ENCODE measurements around the gene TLR9. TPM values are rescaled to one million over a fixed set of nuclear protein-coding genes. Genes with fewer than 3 reads are reported as not detected.

The TLR9 gene
- polyA plus RNA-seq, 1 of the 3 experiments (the other 2 are of a cell fraction) = 0.12 TPM

- H3K9me3 ChIP-seq = no peaks in the 10 kb centered on the region
- H3K4me3 ChIP-seq (ENCODE audit: low read depth in 2 of 2, low read length in 1 of 2) = no peak overlapping the region
- H3K79me2 ChIP-seq (ENCODE audit: insufficient read depth) = peaks cover 43% of the 10 kb centered on the region
- H3K9me2 ChIP-seq = no peaks in the 10 kb centered on the region
- peaks cover 12 to 55% of the 10 kb centered on the region in 2 experiments for H3K4me1 ChIP-seq (ENCODE audit: control insufficient read depth in 1 of 2, insufficient read depth in 2 of 2, low read depth in 1 of 2, low read length in 1 of 2)
- H3K27ac ChIP-seq (ENCODE audit: low read depth in 2 of 2, low read length in 1 of 2) = peak overlapping the region; percentile 93 to 96; a peak in 3 of 4 replicates
- no peak overlapping the region for H2AFZ ChIP-seq (ENCODE audit: low read depth)
- H3F3A ChIP-seq (replicated peaks; ENCODE audit: insufficient read depth) = peaks cover 25% of the 10 kb centered on the region
- POLR2A ChIA-PET = interaction anchor here (1.3 to 4.6 kb wide), 3 partner anchors 38 to 215 kb away, joined by 3 to 67 read pairs (median 4); partner anchors contain the start of gene WDR82
- no peaks in the 10 kb centered on the region for H3K27me3 ChIP-seq (ENCODE audit: insufficient read depth)
- WGBS (ENCODE audit: low lambda C conversion rate) = 68% methylated on average over 4 of the region's 4 CpGs
- TF ChIP-seq SMC3 (IDR thresholded peaks at IDR 0.05; ENCODE audit: low read depth, low read length) (no peak), NFIC (IDR thresholded peaks at IDR 0.05; ENCODE audit: borderline replicate concordance) (peak; percentile 56; the same call in 1 of the 2 replicates)
- CTCF ChIA-PET = interaction anchor here (0.6 to 9.0 kb wide), 7 partner anchors 9 to 267 kb away, joined by 3 to 63 read pairs (median 5); partner anchors contain the start of genes ABHD14B and WDR82
- no peak overlapping the region for H3K9ac ChIP-seq
- no peak for DNase-seq
- H3K4me2 ChIP-seq = peak overlapping the region; percentile 89; the same call in 1 of the 2 replicates
- no peaks in the 10 kb centered on the region for H4K20me1 ChIP-seq (ENCODE audit: insufficient read depth)
- H3K36me3 ChIP-seq (replicated peaks in 1 of 2; ENCODE audit: control insufficient read depth in 1 of 2, insufficient read depth in 2 of 2, low read length in 1 of 2) = peaks cover 0 to under 1% of the 10 kb centered on the region in 2 experiments
These were observed 15.5 kb upstream of the TLR9 start for GRCh38 chr3:52240886-52241370.

- ChIA-PET CTCF (interaction anchor here (0.6 to 9.0 kb wide), 7 partner anchors 8 to 266 kb away, joined by 3 to 63 read pairs (median 9); partner anchors contain the start of genes ABHD14B and WDR82), POLR2A (interaction anchor here (1.0 to 4.6 kb wide), 5 partner anchors 39 to 214 kb away, joined by 3 to 67 read pairs (median 4); partner anchors contain the start of genes GLYCTK and WDR82)
- H3K27me3 ChIP-seq (ENCODE audit: insufficient read depth) = no peaks in the 10 kb centered on the region
- H3K36me3 ChIP-seq (replicated peaks in 1 of 2; ENCODE audit: control insufficient read depth in 1 of 2, insufficient read depth in 2 of 2, low read length in 1 of 2) = peaks cover 0 to 5% of the 10 kb centered on the region in 2 experiments
- peak; percentile 82 for DNase-seq
- peak overlapping the region; percentile 90 to 97; a peak in 3 of 4 replicates for H3K4me3 ChIP-seq (ENCODE audit: low read depth in 2 of 2, low read length in 1 of 2)
- H3K9me3 ChIP-seq = no peaks in the 10 kb centered on the region
- H3K4me2 ChIP-seq = peak overlapping the region; percentile 89
- no peak overlapping the region; the same call in 1 of the 2 replicates for H3K9ac ChIP-seq
- peaks cover 49% of the 10 kb centered on the region for H3K79me2 ChIP-seq (ENCODE audit: insufficient read depth)
- H4K20me1 ChIP-seq (ENCODE audit: insufficient read depth) = 0 out of 2 replicates have a peak, but pooled peaks cover 4% of the 10 kb centered on the region
- H2AFZ ChIP-seq (ENCODE audit: low read depth) = no peak overlapping the region
- peak overlapping the region; percentile 93 to 96 for H3K27ac ChIP-seq (ENCODE audit: low read depth in 2 of 2, low read length in 1 of 2)
- WGBS (ENCODE audit: low lambda C conversion rate) = 100% methylated on average over 1 of the region's 1 CpG
- peaks cover 12 to 57% of the 10 kb centered on the region in 2 experiments for H3K4me1 ChIP-seq (ENCODE audit: control insufficient read depth in 1 of 2, insufficient read depth in 2 of 2, low read depth in 1 of 2, low read length in 1 of 2)
- peaks cover 24% of the 10 kb centered on the region for H3F3A ChIP-seq (replicated peaks; ENCODE audit: insufficient read depth)
- H3K9me2 ChIP-seq = no peaks in the 10 kb centered on the region
- no peak for TF ChIP-seq SMC3 (IDR thresholded peaks at IDR 0.05; ENCODE audit: low read depth, low read length)
- peak; percentile 11; the same call in 1 of the 2 replicates for TF ChIP-seq POLR2AphosphoS5 (IDR thresholded peaks at IDR 0.05; ENCODE audit: low read depth, low read length)
- TF ChIP-seq FOXM1 (IDR thresholded peaks at IDR 0.05; ENCODE audit: low read depth) = no peak
- no peak for TF ChIP-seq IRF3 (IDR thresholded peaks at IDR 0.05; ENCODE audit: low read depth, low read length)
- TF ChIP-seq FOSL2 (IDR thresholded peaks at IDR 0.05; ENCODE audit: borderline replicate concordance, low read depth) = peak; percentile 42; the same call in 1 of the 2 replicates
- TF ChIP-seq YY1 (IDR thresholded peaks at IDR 0.05; ENCODE audit: low read depth) = no peak
- TF ChIP-seq EZH2phosphoT487 (IDR thresholded peaks at IDR 0.05; ENCODE audit: borderline replicate concordance, low read depth) = no peak
- TF ChIP-seq MAX (IDR thresholded peaks at IDR 0.05; ENCODE audit: low read depth) = 0 out of 2 replicates have a peak, but pooled peaks have one; percentile 44
- TF ChIP-seq RCOR1 (IDR thresholded peaks at IDR 0.05; ENCODE audit: low read length) = peak; percentile 80; the same call in 1 of the 2 replicates
- no peak for TF ChIP-seq PBX3 (IDR thresholded peaks at IDR 0.05)
- TF ChIP-seq RFX5 (IDR thresholded peaks at IDR 0.05; ENCODE audit: low read length) = no peak
- TF ChIP-seq ELF1 (IDR thresholded peaks at IDR 0.05) = no peak
- TF ChIP-seq TCF12 (IDR thresholded peaks at IDR 0.05) = peak; percentile 55; the same call in 1 of the 2 replicates
- TF ChIP-seq USF2 (IDR thresholded peaks at IDR 0.05; ENCODE audit: borderline replicate concordance, low read depth, low read length) = no peak
- peak; percentile 75 for TF ChIP-seq GATA2 (CRISPR knock-in tag; IDR thresholded peaks at IDR 0.05)
- peak; percentile 56 for TF ChIP-seq MXI1 (IDR thresholded peaks at IDR 0.05; ENCODE audit: low read depth, low read length)
- no peak for TF ChIP-seq SIN3A (IDR thresholded peaks at IDR 0.05; ENCODE audit: borderline replicate concordance, low read depth, low read length)
- TF ChIP-seq NFIC (IDR thresholded peaks at IDR 0.05; ENCODE audit: borderline replicate concordance) = no peak
- peak in 1 of 2 experiments; percentile 74; a peak in 1 of 4 replicates for TF ChIP-seq EP300 (IDR thresholded peaks at IDR 0.05; ENCODE audit: borderline replicate concordance in 1 of 2, low read depth in 1 of 2, low read length in 1 of 2)
- TF ChIP-seq FOXJ3 (CRISPR knock-in tag; IDR thresholded peaks at IDR 0.05) = peak; percentile 67; the same call in 1 of the 2 replicates
- peak; percentile 67; the same call in 1 of the 2 replicates for TF ChIP-seq USF1 (IDR thresholded peaks at IDR 0.05; ENCODE audit: borderline replicate concordance, low read depth)
These were observed 14.8 kb upstream of the TLR9 start for GRCh38 chr3:52240059-52240885.
